ENCODE data around the gene TAS2R9. TPM values are rescaled to one million over a fixed set of nuclear protein-coding genes. Genes with fewer than 3 reads are reported as not detected.

The TAS2R9 gene
- total and polyA plus RNA-seq, 2 of the 13 experiments (the other 11 are each of a cell fraction or from before 2014, with no cell fraction given): 0.11 TPM; not detected in 1

DNA sequence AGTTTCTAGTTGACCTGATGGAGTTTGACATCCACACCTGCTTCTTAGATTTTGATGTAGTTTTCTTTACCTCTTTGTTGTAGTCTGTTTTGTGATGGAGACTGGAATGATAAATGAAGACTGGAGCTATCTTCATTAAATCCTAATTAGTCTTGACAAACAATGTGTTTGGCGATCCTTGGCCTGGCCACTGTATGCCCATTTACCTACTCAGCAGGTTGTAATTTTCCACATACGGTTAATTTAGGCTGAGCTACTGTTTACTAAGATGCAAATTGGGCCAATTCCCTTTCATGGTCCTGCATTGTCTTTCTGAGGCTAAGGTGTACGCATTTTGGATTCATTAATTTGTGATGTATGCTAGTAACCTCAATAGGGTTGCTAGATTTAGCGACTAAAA, 7.4 kb downstream of the TAS2R9 start, which contains the start of gene TAS2R7:
TAS2R7 (minus strand) TSS at position 41 of the 400 bp plus-strand sequence. CDS start 57 bp downstream, outside the sequence.
- in situ Hi-C loops (cut with HindIII; ENCODE audit: extremely low pct_ligation_motif_present, low pct_unique_long_range_greater_than_20kb): no loop called here
- no peak for FAIRE-seq

DNA sequence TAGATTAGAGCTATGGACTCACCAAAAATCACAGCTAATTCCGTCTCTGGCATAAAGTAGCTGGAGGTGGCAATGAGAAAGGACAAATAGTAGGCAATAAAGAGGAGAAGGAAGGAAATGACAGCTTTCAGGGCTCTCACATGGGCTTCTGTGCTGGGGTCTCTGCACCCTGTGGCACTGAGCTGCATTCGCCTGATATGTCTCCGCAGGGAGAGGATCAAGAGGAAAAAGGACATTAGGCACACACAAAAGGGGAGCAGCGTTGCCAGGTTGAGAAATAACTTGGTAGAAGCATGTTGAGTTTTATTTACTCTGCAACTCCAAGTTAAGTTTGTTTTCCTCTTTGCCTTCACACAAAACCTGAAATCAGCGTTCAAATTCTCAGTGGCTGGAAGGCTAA, 8.2 kb downstream of the TAS2R9 start:
- ATAC-seq: no peak
- Histone ChIP-seq H3K9ac (ENCODE audit: insufficient read depth, low read depth, low read length) (no peak overlapping the region), H3K9me3 (ENCODE audit: low read length) (no peaks in the 10 kb centered on the region), H3K27me3 (ENCODE audit: control insufficient read depth in 1 of 2, insufficient read depth in 2 of 2, low read length in 2 of 2) (0 out of 5 replicates have a peak, but pooled peaks cover 0 to 3% of the 10 kb centered on the region in 2 experiments), H3K4me3 (replicated peaks in 1 of 3; ENCODE audit: insufficient read depth in 1 of 3, low read depth in 2 of 3, low read length in 3 of 3) (no peak overlapping the region), H3K4me1 (ENCODE audit: insufficient read depth, low read length) (no peaks in the 10 kb centered on the region), H3K4me2 (ENCODE audit: low read depth, low read length) (no peak overlapping the region), H2AFZ (ENCODE audit: low read length) (no peak overlapping the region), H3K79me2 (ENCODE audit: insufficient read depth, low read length) (no peaks in the 10 kb centered on the region), H3K36me3 (replicated peaks in 1 of 2; ENCODE audit: control insufficient read depth in 1 of 2, insufficient read depth in 2 of 2, low read length in 2 of 2) (no peaks in the 10 kb centered on the region), H3K27ac (ENCODE audit: extremely low read length, insufficient read depth, low read length) (no peak overlapping the region), H4K20me1 (ENCODE audit: insufficient read depth, low read length) (no peaks in the 10 kb centered on the region)
- CTCF ChIA-PET (ENCODE audit: low intra/inter-chr PET ratio, low total read pairs): no interaction called here
- intact Hi-C loops (cut with micrococcal nuclease; ENCODE audit: unreplicated experiment) (no loop called here), in situ Hi-C loops (cut with HindIII; ENCODE audit: extremely low pct_ligation_motif_present, low pct_unique_long_range_greater_than_20kb) (no loop called here)
- BruUV-seq (replicated peaks): no TSS peak
- no peak for FAIRE-seq
- POLR2A ChIA-PET: no interaction called here
- 24% methylated on average over 5 of the region's 5 CpGs for whole genome bisulfite sequencing (ENCODE audit: low lambda C conversion rate)
- no peak for DNase-seq (ENCODE audit: low spot score)
- TF ChIP-seq ZNF773 (CRISPR knock-in tag; IDR thresholded peaks at IDR 0.05; ENCODE audit: borderline replicate concordance): no peak
- TF ChIP-seq ZNF713 (CRISPR knock-in tag; IDR thresholded peaks at IDR 0.05): no peak
- TF ChIP-seq ZNF563 (CRISPR knock-in tag; IDR thresholded peaks at IDR 0.05): no peak
- TF ChIP-seq, protein P1, sequence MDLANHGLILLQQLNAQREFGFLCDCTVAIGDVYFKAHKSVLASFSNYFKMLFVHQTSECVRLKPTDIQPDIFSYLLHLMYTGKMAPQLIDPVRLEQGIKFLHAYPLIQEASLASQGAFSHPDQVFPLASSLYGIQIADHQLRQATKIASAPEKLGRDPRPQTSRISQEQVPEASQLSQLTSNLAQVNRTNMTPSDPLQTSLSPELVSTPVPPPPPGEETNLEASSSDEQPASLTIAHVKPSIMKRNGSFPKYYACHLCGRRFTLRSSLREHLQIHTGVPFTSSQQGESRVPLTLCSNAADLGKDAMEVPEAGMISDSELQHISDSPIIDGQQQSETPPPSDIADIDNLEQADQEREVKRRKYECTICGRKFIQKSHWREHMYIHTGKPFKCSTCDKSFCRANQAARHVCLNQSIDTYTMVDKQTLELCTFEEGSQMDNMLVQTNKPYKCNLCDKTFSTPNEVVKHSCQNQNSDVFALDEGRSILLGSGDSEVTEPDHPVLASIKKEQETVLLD (CRISPR knock-in tag; IDR thresholded peaks at IDR 0.05; ENCODE audit: low read depth): no peak
- no peak for TF ChIP-seq RELA (CRISPR knock-in tag; IDR thresholded peaks at IDR 0.05)
- TF ChIP-seq, protein P2, sequence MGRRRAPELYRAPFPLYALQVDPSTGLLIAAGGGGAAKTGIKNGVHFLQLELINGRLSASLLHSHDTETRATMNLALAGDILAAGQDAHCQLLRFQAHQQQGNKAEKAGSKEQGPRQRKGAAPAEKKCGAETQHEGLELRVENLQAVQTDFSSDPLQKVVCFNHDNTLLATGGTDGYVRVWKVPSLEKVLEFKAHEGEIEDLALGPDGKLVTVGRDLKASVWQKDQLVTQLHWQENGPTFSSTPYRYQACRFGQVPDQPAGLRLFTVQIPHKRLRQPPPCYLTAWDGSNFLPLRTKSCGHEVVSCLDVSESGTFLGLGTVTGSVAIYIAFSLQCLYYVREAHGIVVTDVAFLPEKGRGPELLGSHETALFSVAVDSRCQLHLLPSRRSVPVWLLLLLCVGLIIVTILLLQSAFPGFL (CRISPR knock-in tag; IDR thresholded peaks at IDR 0.05): no peak
- no peak for TF ChIP-seq NFYB (CRISPR knock-in tag; IDR thresholded peaks at IDR 0.05)
- no peak for TF ChIP-seq KLF16 (CRISPR knock-in tag; IDR thresholded peaks at IDR 0.05)
- no peak for TF ChIP-seq ESRRA (CRISPR knock-in tag; IDR thresholded peaks at IDR 0.05; ENCODE audit: low read depth)
- TF ChIP-seq ZSCAN12 (CRISPR knock-in tag; IDR thresholded peaks at IDR 0.05): no peak
- TF ChIP-seq ZNF83 (CRISPR knock-in tag; IDR thresholded peaks at IDR 0.05; ENCODE audit: borderline replicate concordance): no peak
- no peak for TF ChIP-seq ZMYM2 (CRISPR knock-in tag; IDR thresholded peaks at IDR 0.05)
- TF ChIP-seq FOXJ3 (CRISPR knock-in tag; IDR thresholded peaks at IDR 0.05; ENCODE audit: borderline replicate concordance): no peak

More for the DNA sequence above, 7.4 kb downstream of the TAS2R9 start, which contains the start of gene TAS2R7:
- TF ChIP-seq, protein P3, sequence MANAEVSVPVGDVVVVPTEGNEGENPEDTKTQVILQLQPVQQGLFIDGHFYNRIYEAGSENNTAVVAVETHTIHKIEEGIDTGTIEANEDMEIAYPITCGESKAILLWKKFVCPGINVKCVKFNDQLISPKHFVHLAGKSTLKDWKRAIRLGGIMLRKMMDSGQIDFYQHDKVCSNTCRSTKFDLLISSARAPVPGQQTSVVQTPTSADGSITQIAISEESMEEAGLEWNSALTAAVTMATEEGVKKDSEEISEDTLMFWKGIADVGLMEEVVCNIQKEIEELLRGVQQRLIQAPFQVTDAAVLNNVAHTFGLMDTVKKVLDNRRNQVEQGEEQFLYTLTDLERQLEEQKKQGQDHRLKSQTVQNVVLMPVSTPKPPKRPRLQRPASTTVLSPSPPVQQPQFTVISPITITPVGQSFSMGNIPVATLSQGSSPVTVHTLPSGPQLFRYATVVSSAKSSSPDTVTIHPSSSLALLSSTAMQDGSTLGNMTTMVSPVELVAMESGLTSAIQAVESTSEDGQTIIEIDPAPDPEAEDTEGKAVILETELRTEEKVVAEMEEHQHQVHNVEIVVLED (CRISPR knock-in tag; IDR thresholded peaks at IDR 0.05; ENCODE audit: borderline replicate concordance): no peak
- no peak for TF ChIP-seq PHF8 (CRISPR knock-in tag; IDR thresholded peaks at IDR 0.05)
- TF ChIP-seq FIP1L1 (IDR thresholded peaks at IDR 0.05; ENCODE audit: borderline replicate concordance, insufficient read depth, low read depth, low read length): no peak
- DNase-seq (ENCODE audit: low spot score) (no peak), ATAC-seq (no peak)
- intact Hi-C loops (cut with micrococcal nuclease; ENCODE audit: unreplicated experiment): no loop called here
- ChIA-PET POLR2A (no interaction called here), CTCF (ENCODE audit: low intra/inter-chr PET ratio, low total read pairs) (no interaction called here)
- WGBS (ENCODE audit: low lambda C conversion rate): 38% methylated on average over 4 of the region's 4 CpGs
- H3K79me2 ChIP-seq (ENCODE audit: insufficient read depth, low read length): no peaks in the 10 kb centered on the region
- H4K20me1 ChIP-seq (ENCODE audit: insufficient read depth, low read length): no peaks in the 10 kb centered on the region
- H3K9me3 ChIP-seq (ENCODE audit: low read length): no peaks in the 10 kb centered on the region
- no peak within 1 kb of the TSS for H3K4me3 ChIP-seq (replicated peaks in 1 of 3; ENCODE audit: insufficient read depth in 1 of 3, low read depth in 2 of 3, low read length in 3 of 3)
- H3K4me1 ChIP-seq (ENCODE audit: insufficient read depth, low read length): no peaks in the 10 kb centered on the region
- H3K36me3 ChIP-seq (replicated peaks in 1 of 2; ENCODE audit: control insufficient read depth in 1 of 2, insufficient read depth in 2 of 2, low read length in 2 of 2): no peaks in the 10 kb centered on the region
- H3K9ac ChIP-seq (ENCODE audit: insufficient read depth, low read depth, low read length): no peak within 1 kb of the TSS
- H3K27ac ChIP-seq (ENCODE audit: extremely low read length, insufficient read depth, low read length): no peak within 1 kb of the TSS
- 0 out of 5 replicates have a peak, but pooled peaks cover 0 to 3% of the 10 kb centered on the region in 2 experiments for H3K27me3 ChIP-seq (ENCODE audit: control insufficient read depth in 1 of 2, insufficient read depth in 2 of 2, low read length in 2 of 2)
- no TSS peak for BruUV-seq (replicated peaks)
- H3K4me2 ChIP-seq (ENCODE audit: low read depth, low read length): no peak within 1 kb of the TSS
- H2AFZ ChIP-seq (ENCODE audit: low read length): no peak within 1 kb of the TSS
